B cell (primary cell): ENCODE results near the gene COL6A1. TPM values are rescaled to one million over a fixed set of nuclear protein-coding genes. Genes with fewer than 3 reads are reported as not detected.
A peak's percentile ranks its signal among the peaks of the same experiment; 100 is the strongest.

Source experiments
- ATAC-seq: fragments of 200-7000 bp; cut with Tn5 transposase; one replicate; pipeline ENCODE4 v1.10.0; 2021; ENCODE audit warnings: low read depth, mild to moderate bottlenecking, moderate number of reproducible peaks, moderate library complexity
- CTCF ChIA-PET: fragments of 350-600 bp; sonication (Branson Sonifier 250); formaldehyde crosslinking; loops from one replicate; lab custom pipeline; 2021; ENCODE audit warnings: antibody characterized with exemption, inconsistent platforms; lab: Charles Lee
- POLR2A ChIA-PET: fragments of 350-600 bp; sonication (Branson Sonifier 250); formaldehyde crosslinking; loops from one replicate; lab custom pipeline; 2021; ENCODE audit warnings: antibody characterized with exemption; lab: Charles Lee
- DNase-seq: peaks from one replicate; pipeline ENCODE4 v3.0.0; 2013
- H2AFZ ChIP-seq: 2 replicates; pipeline ENCODE4 v1.6.1; 2012; ENCODE audit warnings: mild to moderate bottlenecking, low read depth, low read length; ENCODE audit not compliant: insufficient read depth, poor library complexity, severe bottlenecking
- H3K27ac ChIP-seq, 2 donors: 1 replicate in 1 of 2; 2 replicates in 1 of 2; pipeline ENCODE4 v1.5.1; 2012 to 2013; ENCODE audit warnings: low read length in 2 of 2, mild to moderate bottlenecking in 2 of 2, moderate library complexity in 1 of 2
- H3K27me3 ChIP-seq, 4 experiments: fragments of 200-600 bp in 1 of 4; sonication (generic) in 1 of 4; replicated peaks in 1 of 4; 1 replicate in 2 of 4; 2 replicates in 2 of 4; pipeline versions ENCODE4 v1.6.1 to v1.7.0; 2013 to 2016; ENCODE audit warnings: low read length in 3 of 4, mild to moderate bottlenecking in 2 of 4, mixed read lengths in 1 of 4, moderate library complexity in 1 of 4; ENCODE audit not compliant: insufficient read depth in 4 of 4, control insufficient read depth in 3 of 4; ENCODE audit errors: control extremely low read depth in 1 of 4
- H3K36me3 ChIP-seq, 2 experiments: replicated peaks in 1 of 2; 1 replicate in 1 of 2; 2 replicates in 1 of 2; pipeline versions ENCODE4 v1.6.1 to v1.7.1; 2013; ENCODE audit warnings: low read length in 1 of 2; ENCODE audit not compliant: insufficient read depth in 2 of 2, control insufficient read depth in 1 of 2; ENCODE audit errors: control extremely low read depth in 1 of 2, extremely low read depth in 1 of 2
- H3K4me1 ChIP-seq, 2 donors: fragments of 200-600 bp in 1 of 2; sonication (generic) in 1 of 2; 1 replicate in 1 of 2; 2 replicates in 1 of 2; pipeline versions ENCODE4 v1.5.1 to v1.6.1; 2013 to 2017; ENCODE audit warnings: low read length in 2 of 2; ENCODE audit not compliant: control insufficient read depth in 2 of 2, insufficient read depth in 2 of 2
- H3K4me2 ChIP-seq: replicated peaks from 2 replicates; pipeline ENCODE3; 2012; ENCODE audit warnings: mild to moderate bottlenecking, low read depth, low read length; ENCODE audit not compliant: poor library complexity, severe bottlenecking
- H3K4me3 ChIP-seq, 5 experiments: fragments of 200-600 bp in 1 of 5; sonication (generic) in 1 of 5; 1 replicate in 3 of 5; 2 replicates in 2 of 5; pipeline versions ENCODE4 v1.5.1 to v1.7.0; 2011 to 2016; ENCODE audit warnings: low read length in 4 of 5, mild to moderate bottlenecking in 4 of 5, low read depth in 2 of 5, control low read depth in 1 of 5, moderate library complexity in 1 of 5; ENCODE audit not compliant: insufficient read depth in 1 of 5; ENCODE audit errors: control extremely low read depth in 1 of 5, extremely low read depth in 1 of 5
- H3K79me2 ChIP-seq: fragments of 200-600 bp; sonication (generic); one replicate; pipeline ENCODE4 v1.6.0; 2016; ENCODE audit warnings: low read length; ENCODE audit not compliant: control insufficient read depth, insufficient read depth
- H3K9ac ChIP-seq: fragments of 200-600 bp; sonication (generic); 2 replicates; pipeline ENCODE4 v1.6.1; 2017; ENCODE audit warnings: mild to moderate bottlenecking, low read length, moderate library complexity
- H3K9me3 ChIP-seq, 3 donors: one replicate each; pipeline versions ENCODE4 v1.6.1 to v1.7.1; 2013; ENCODE audit warnings: low read length in 2 of 3; ENCODE audit not compliant: control insufficient read depth in 2 of 3, insufficient read depth in 1 of 3; ENCODE audit errors: control extremely low read depth in 1 of 3
- H4K20me1 ChIP-seq: 2 replicates; pipeline ENCODE4 v1.6.0; 2012; ENCODE audit warnings: mild to moderate bottlenecking, low read length; ENCODE audit not compliant: insufficient read depth, control insufficient read depth, poor library complexity, severe bottlenecking
- H3K27ac Mint-ChIP-seq: one replicate; pipeline ENCODE4 v1.8.0; 2021; ENCODE audit warnings: mixed read lengths
- H3K27me3 Mint-ChIP-seq: one replicate; pipeline ENCODE4 v1.8.0; 2021; ENCODE audit warnings: mixed read lengths
- H3K4me1 Mint-ChIP-seq: one replicate; pipeline ENCODE4 v1.8.0; 2021; ENCODE audit warnings: mixed read lengths
- H3K4me3 Mint-ChIP-seq: one replicate; pipeline ENCODE4 v1.8.0; 2021; ENCODE audit warnings: mixed read lengths
- H3K9me3 Mint-ChIP-seq: one replicate; pipeline ENCODE4 v1.8.0; 2022; ENCODE audit warnings: mixed read lengths; ENCODE audit not compliant: insufficient read depth
- CTCF ChIP-seq: fragments of 200-600 bp; IDR thresholded peaks from one replicate; pipeline ENCODE4 v1.8.0; 2022; ENCODE audit warnings: antibody characterized with exemption, mild to moderate bottlenecking
- EZH2 ChIP-seq: IDR thresholded peaks from 2 replicates; pipeline ENCODE4 v1.6.1; 2012; ENCODE audit warnings: borderline replicate concordance, low read depth, mild to moderate bottlenecking, moderate library complexity, low read length; ENCODE audit not compliant: insufficient read depth, poor library complexity, severe bottlenecking
- WGBS: methylation state at CpG from one replicate; pipeline ENCODE4 v1.1.5; 2013; ENCODE audit warnings: missing lambda C conversion rate; ENCODE audit not compliant: insufficient coverage; 5-methylcytosine and 5-hydroxymethylcytosine counted together
- intact Hi-C: fragments of 100-400 bp; cut with micrococcal nuclease; formaldehyde crosslinking; loops from one replicate; pipeline ENCODE4 v1.10.0; 2022
- polyA plus RNA-seq: library from polyadenylated mRNA; depleted of rRNA; stranded (reverse); fragments of >200 nt; gene quantifications from 2 replicates; pipeline ENCODE4 v1.2.3, GENCODE V29; 2012
- total RNA-seq, 2 donors: library from RNA; stranded (reverse); fragments of 120-200 nt in 1 of 2; gene quantifications; 1 replicate in 1 of 2; 2 replicates in 1 of 2; pipeline versions ENCODE4 v1.2.3 to v1.2.4, GENCODE V29; 2013 to 2022

Gene COL6A1
- total and polyA plus RNA-seq, 2 donors (not counting 1 experiment from before 2014, with no cell fraction given): 0.39 to 0.67 TPM

DNA sequence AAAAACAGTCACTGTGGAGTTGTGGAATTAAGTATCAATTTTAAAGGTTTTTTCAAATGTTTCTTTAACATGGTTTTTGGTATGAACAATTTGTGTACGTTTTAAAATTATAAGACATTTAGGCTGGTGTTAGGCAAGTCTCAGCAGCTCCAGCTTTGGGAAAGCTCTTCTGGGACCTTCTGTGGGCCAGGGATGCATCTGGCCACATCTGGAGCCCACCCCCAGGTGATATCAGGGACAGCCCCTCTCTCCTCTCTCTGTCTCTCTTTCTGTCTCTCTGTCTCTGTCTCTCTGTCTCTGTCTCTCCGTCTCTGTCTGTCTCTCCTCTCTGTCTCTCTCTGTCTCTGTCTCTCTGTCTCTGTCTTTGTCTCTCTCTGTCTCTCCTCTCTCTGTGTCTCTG, 1.3 kb upstream of the COL6A1 start:
- H3K27me3 ChIP-seq: peaks cover 0 to 54% (median 13%) of the 10 kb centered on the region in 4 experiments
- no peak for DNase-seq

GRCh38 chr21:45980697-45981096, 873 bp upstream of the COL6A1 start:
- intact Hi-C loops: loop anchor here (1.0 kb wide), 1 partner anchor 7 kb away; no protein-coding TSS in a partner anchor
- H3K4me3 ChIP-seq: peak overlapping the region in 3 of 5 experiments; percentile 32 to 64 (median 45)
- ChIA-PET CTCF (interaction anchor here (1.2 kb wide), 1 partner anchor 9 kb away, joined by 3 read pairs; no protein-coding TSS in a partner anchor), POLR2A (no interaction called here)
- H3K9ac ChIP-seq: peak overlapping the region; percentile 55
- peaks cover 0 to 15% (median 0%) of the 10 kb centered on the region in 3 donors for H3K9me3 ChIP-seq
- no peak for TF ChIP-seq CTCF
- no peak for TF ChIP-seq EZH2
- H3K27me3 ChIP-seq: peaks cover 0 to 56% (median 12%) of the 10 kb centered on the region in 4 experiments
- Mint-ChIP-seq H3K27ac (no peak overlapping the region), H3K9me3 (no peaks in the 10 kb centered on the region), H3K27me3 (peaks cover 20% of the 10 kb centered on the region), H3K4me1 (peaks cover 4% of the 10 kb centered on the region), H3K4me3 (no peak overlapping the region)
- no peaks in the 10 kb centered on the region for H4K20me1 ChIP-seq
- peak overlapping the region; percentile 74 for H2AFZ ChIP-seq
- H3K79me2 ChIP-seq: no peaks in the 10 kb centered on the region
- DNase-seq: no peak
- H3K4me1 ChIP-seq: peaks cover 19 to 20% of the 10 kb centered on the region in 2 donors
- H3K4me2 ChIP-seq: peak overlapping the region; percentile 85
- H3K36me3 ChIP-seq: no peaks in the 10 kb centered on the region
- H3K27ac ChIP-seq: no peak overlapping the region
- ATAC-seq: no peak

More for the DNA sequence above, 1.3 kb upstream of the COL6A1 start:
- intact Hi-C loops: no loop called here
- Mint-ChIP-seq H3K27me3 (peaks cover 24% of the 10 kb centered on the region), H3K27ac (no peak overlapping the region), H3K9me3 (no peaks in the 10 kb centered on the region), H3K4me3 (no peak overlapping the region), H3K4me1 (peaks cover 6% of the 10 kb centered on the region)
- ChIA-PET CTCF (no interaction called here), POLR2A (no interaction called here)
- Histone ChIP-seq H3K4me3 (no peak overlapping the region), H3K9me3 (peaks cover 0 to 16% (median 0%) of the 10 kb centered on the region in 3 donors), H3K4me1 (peaks cover 19 to 21% of the 10 kb centered on the region in 2 donors), H3K36me3 (no peaks in the 10 kb centered on the region), H4K20me1 (no peaks in the 10 kb centered on the region), H3K4me2 (no peak overlapping the region), H3K79me2 (no peaks in the 10 kb centered on the region), H3K27ac (no peak overlapping the region), H3K9ac (no peak overlapping the region), H2AFZ (no peak overlapping the region)
- no peak for ATAC-seq
- WGBS: 40% methylated on average over 1 of the region's 2 CpGs
- TF ChIP-seq EZH2 (no peak), CTCF (no peak)
